HepG2 (cell line): ENCODE results near the gene NKX1-2. TPM values are rescaled to one million over a fixed set of nuclear protein-coding genes. Genes with fewer than 3 reads are reported as not detected.

ENCODE experiments used
- CREB1 ChIP-seq, 2 experiments: fragments of 450-650 bp in 1 of 2; IDR thresholded peaks; 2 replicates each; pipeline ENCODE4 v1.6.1; 2016 to 2017; ENCODE audit warnings: control low read depth in 1 of 2, mild to moderate bottlenecking in 1 of 2, missing compliant biosample characterization in 1 of 2, missing genetic modification characterization in 1 of 2
- CREM ChIP-seq, 2 experiments: sonication (generic) in 1 of 2; formaldehyde crosslinking in 1 of 2; IDR thresholded peaks; 2 replicates each; pipeline versions ENCODE4 v1.4.0 to v1.6.1; 2016 to 2020; ENCODE audit warnings: antibody characterized with exemption in 1 of 2, mild to moderate bottlenecking in 1 of 2, missing genetic modification reagents in 1 of 2
- DPF2 ChIP-seq: sonication (generic); formaldehyde crosslinking; IDR thresholded peaks from 2 replicates; pipeline ENCODE4 v1.4.0; 2020; ENCODE audit warnings: mild to moderate bottlenecking, low read depth, missing genetic modification reagents, borderline replicate concordance
- FOXP1 ChIP-seq, 2 experiments: fragments of 450-650 bp in 1 of 2; IDR thresholded peaks; 2 replicates each; pipeline ENCODE4 v1.6.1; 2017 to 2018; ENCODE audit warnings: antibody characterized with exemption in 1 of 2
- GATAD2A ChIP-seq: IDR thresholded peaks from 2 replicates; pipeline ENCODE4 v1.6.1; 2016
- IRX3 ChIP-seq: sonication (generic); formaldehyde crosslinking; IDR thresholded peaks from 2 replicates; pipeline ENCODE4 v1.8.1; 2023; ENCODE audit warnings: mild to moderate bottlenecking, low read depth, missing genetic modification reagents, borderline replicate concordance
- JARID2 ChIP-seq: sonication (generic); formaldehyde crosslinking; IDR thresholded peaks from 2 replicates; pipeline ENCODE4 v1.8.1; 2023; ENCODE audit warnings: missing genetic modification reagents, inconsistent platforms; ENCODE audit not compliant: insufficient replicate concordance
- MAFG ChIP-seq: sonication (generic); formaldehyde crosslinking; IDR thresholded peaks from 2 replicates; pipeline ENCODE4 v1.5.1; 2020; ENCODE audit warnings: mild to moderate bottlenecking, missing genetic modification reagents
- MXD4 ChIP-seq: IDR thresholded peaks from 2 replicates; pipeline ENCODE4 v1.6.1; 2016; ENCODE audit warnings: mild to moderate bottlenecking, missing biosample characterization, missing genetic modification reagents
- NR2F2 ChIP-seq: IDR thresholded peaks from 2 replicates; pipeline ENCODE4 v1.6.1; 2012; ENCODE audit warnings: low read depth, inconsistent platforms, borderline replicate concordance
- SAP130 ChIP-seq: IDR thresholded peaks from 2 replicates; pipeline ENCODE4 v1.6.1; 2016; ENCODE audit warnings: low read depth
- SIX4 ChIP-seq: sonication (generic); formaldehyde crosslinking; IDR thresholded peaks from 2 replicates; pipeline ENCODE4 v1.4.0; 2020; ENCODE audit warnings: missing genetic modification reagents
- ZC3H4 ChIP-seq: sonication (generic); formaldehyde crosslinking; IDR thresholded peaks from 2 replicates; pipeline ENCODE4 v1.4.0; 2020; ENCODE audit warnings: missing genetic modification reagents, borderline replicate concordance
- ZNF260 ChIP-seq: sonication (generic); formaldehyde crosslinking; IDR thresholded peaks from 2 replicates; pipeline ENCODE4 v1.4.0; 2020; ENCODE audit warnings: missing genetic modification reagents, low read depth, mild to moderate bottlenecking, borderline replicate concordance
- ZNF30 ChIP-seq: sonication (generic); formaldehyde crosslinking; IDR thresholded peaks from 2 replicates; pipeline ENCODE4 v1.5.0; 2020; ENCODE audit warnings: mild to moderate bottlenecking, missing genetic modification reagents
- ZNF556 ChIP-seq: sonication (generic); formaldehyde crosslinking; IDR thresholded peaks from 2 replicates; pipeline ENCODE4 v1.4.0; 2020; ENCODE audit warnings: mild to moderate bottlenecking, missing genetic modification reagents, borderline replicate concordance
- ZNF563 ChIP-seq: sonication (generic); formaldehyde crosslinking; IDR thresholded peaks from 2 replicates; pipeline ENCODE4 v1.8.0; 2022; ENCODE audit warnings: mild to moderate bottlenecking, moderate library complexity, missing genetic modification reagents
- ZNF615 ChIP-seq: sonication (generic); formaldehyde crosslinking; IDR thresholded peaks from 2 replicates; pipeline ENCODE4 v1.5.0; 2020; ENCODE audit warnings: mild to moderate bottlenecking, missing genetic modification reagents, borderline replicate concordance
- ZNF644 ChIP-seq: IDR thresholded peaks from 2 replicates; pipeline ENCODE4 v1.6.1; 2016; ENCODE audit warnings: low read depth
- ZNF737 ChIP-seq: sonication (generic); formaldehyde crosslinking; IDR thresholded peaks from 2 replicates; pipeline ENCODE4 v1.5.0; 2020; ENCODE audit warnings: missing genetic modification reagents, mild to moderate bottlenecking, borderline replicate concordance
- ZNF839 ChIP-seq: sonication (generic); formaldehyde crosslinking; IDR thresholded peaks from 2 replicates; pipeline ENCODE4 v1.4.0; 2020; ENCODE audit warnings: missing genetic modification reagents, mild to moderate bottlenecking, borderline replicate concordance
- polyA plus RNA-seq, 8 experiments: library from polyadenylated mRNA; depleted of rRNA in 3 of 8; stranded (reverse) in 7 of 8; unstranded in 1 of 8; fragments of >200 nt; fragmentation: Illumina TruSeq in 4 of 8; extraction: Trizol in 4 of 8; gene quantifications; 2 replicates each; pipeline versions ENCODE4 v1.2.1 to v1.2.3, GENCODE V29; 2011 to 2016; ENCODE audit warnings: low read depth in 4 of 8, missing spikeins in 1 of 8, mixed read lengths in 1 of 8; ENCODE audit not compliant: insufficient read depth in 1 of 8
- total RNA-seq, 5 experiments: library from RNA; depleted of rRNA; stranded (reverse); fragments of >200 nt; fragmentation: Illumina TruSeq; extraction: Trizol; gene quantifications; 2 replicates each; pipeline ENCODE4 v1.2.3, GENCODE V29; 2016; ENCODE audit warnings: low read depth in 1 of 5
- TF ChIP-seq, protein P1 (sequence below): sonication (generic); formaldehyde crosslinking; IDR thresholded peaks from 2 replicates; pipeline ENCODE4 v1.4.0; 2020; ENCODE audit warnings: missing genetic modification reagents, mild to moderate bottlenecking, borderline replicate concordance
- TF ChIP-seq, protein P2 (sequence below): sonication (generic); formaldehyde crosslinking; IDR thresholded peaks from 2 replicates; pipeline ENCODE4 v1.4.0; 2020; ENCODE audit warnings: mild to moderate bottlenecking, missing genetic modification reagents, borderline replicate concordance
- TF ChIP-seq, protein P3 (sequence below): IDR thresholded peaks from 2 replicates; pipeline ENCODE4 v1.6.1; 2016

The NKX1-2 gene
- total and polyA plus RNA-seq, 2 of the 13 experiments (the other 11 are each of a cell fraction or from before 2014, with no cell fraction given): not detected

DNA sequence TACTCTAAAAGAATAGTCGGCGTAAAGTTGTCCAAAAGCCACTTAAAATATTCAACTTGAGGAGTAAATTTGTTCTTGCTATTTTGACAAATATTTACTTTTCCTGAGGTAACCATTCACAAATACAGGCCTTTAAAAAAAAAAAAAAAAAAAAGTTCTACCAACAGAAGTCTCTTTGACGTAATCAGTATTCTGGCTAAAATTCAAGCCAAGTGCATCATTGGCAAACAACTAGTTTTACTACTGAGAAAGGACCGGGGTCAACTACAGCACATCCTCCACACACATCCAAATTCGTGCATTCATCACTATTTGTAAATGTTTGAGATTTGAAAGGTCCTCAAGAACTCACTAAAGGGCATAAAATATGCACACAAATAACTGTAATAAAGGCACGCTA lies 33.1 kb downstream of the NKX1-2 start (continued):
- TF ChIP-seq ZNF260 (no peak), FOXP1 (IDR thresholded peaks at IDR 0.05) (no peak), FOXP1 (CRISPR knock-in tag; IDR thresholded peaks at IDR 0.05) (peak; percentile 60; the same call in 1 of the 2 replicates), ZNF563 (CRISPR knock-in tag) (no peak), CREB1 (IDR thresholded peaks at IDR 0.05) (no peak), CREB1 (CRISPR knock-in tag; IDR thresholded peaks at IDR 0.05) (peak; percentile 77), SIX4 (CRISPR knock-in tag) (no peak), CREM (IDR thresholded peaks at IDR 0.05) (peak; percentile 71), CREM (CRISPR knock-in tag; IDR thresholded peaks at IDR 0.05) (no peak), MXD4 (no peak), NR2F2 (0 out of 2 replicates have a peak, but pooled peaks have one; percentile 13), DPF2 (CRISPR knock-in tag) (no peak), MAFG (CRISPR knock-in tag) (no peak), ZNF644 (CRISPR knock-in tag) (no peak), JARID2 (CRISPR knock-in tag) (no peak), IRX3 (no peak), GATAD2A (CRISPR knock-in tag) (peak; percentile 41; the same call in 1 of the 2 replicates), ZNF615 (no peak), ZC3H4 (CRISPR knock-in tag) (no peak), ZNF839 (no peak), ZNF30 (CRISPR knock-in tag) (no peak), SAP130 (peak; percentile 51), ZNF737 (CRISPR knock-in tag) (no peak), ZNF556 (CRISPR knock-in tag) (no peak)
- TF ChIP-seq, protein P1, sequence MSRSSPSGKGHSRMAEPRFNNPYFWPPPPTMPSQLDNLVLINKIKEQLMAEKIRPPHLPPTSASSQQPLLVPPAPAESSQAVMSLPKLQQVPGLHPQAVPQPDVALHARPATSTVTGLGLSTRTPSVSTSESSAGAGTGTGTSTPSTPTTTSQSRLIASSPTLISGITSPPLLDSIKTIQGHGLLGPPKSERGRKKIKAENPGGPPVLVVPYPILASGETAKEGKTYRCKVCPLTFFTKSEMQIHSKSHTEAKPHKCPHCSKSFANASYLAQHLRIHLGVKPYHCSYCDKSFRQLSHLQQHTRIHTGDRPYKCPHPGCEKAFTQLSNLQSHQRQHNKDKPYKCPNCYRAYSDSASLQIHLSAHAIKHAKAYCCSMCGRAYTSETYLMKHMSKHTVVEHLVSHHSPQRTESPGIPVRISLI (CRISPR knock-in tag): peak; percentile 85; the same call in 1 of the 2 replicates
- TF ChIP-seq, protein P2, sequence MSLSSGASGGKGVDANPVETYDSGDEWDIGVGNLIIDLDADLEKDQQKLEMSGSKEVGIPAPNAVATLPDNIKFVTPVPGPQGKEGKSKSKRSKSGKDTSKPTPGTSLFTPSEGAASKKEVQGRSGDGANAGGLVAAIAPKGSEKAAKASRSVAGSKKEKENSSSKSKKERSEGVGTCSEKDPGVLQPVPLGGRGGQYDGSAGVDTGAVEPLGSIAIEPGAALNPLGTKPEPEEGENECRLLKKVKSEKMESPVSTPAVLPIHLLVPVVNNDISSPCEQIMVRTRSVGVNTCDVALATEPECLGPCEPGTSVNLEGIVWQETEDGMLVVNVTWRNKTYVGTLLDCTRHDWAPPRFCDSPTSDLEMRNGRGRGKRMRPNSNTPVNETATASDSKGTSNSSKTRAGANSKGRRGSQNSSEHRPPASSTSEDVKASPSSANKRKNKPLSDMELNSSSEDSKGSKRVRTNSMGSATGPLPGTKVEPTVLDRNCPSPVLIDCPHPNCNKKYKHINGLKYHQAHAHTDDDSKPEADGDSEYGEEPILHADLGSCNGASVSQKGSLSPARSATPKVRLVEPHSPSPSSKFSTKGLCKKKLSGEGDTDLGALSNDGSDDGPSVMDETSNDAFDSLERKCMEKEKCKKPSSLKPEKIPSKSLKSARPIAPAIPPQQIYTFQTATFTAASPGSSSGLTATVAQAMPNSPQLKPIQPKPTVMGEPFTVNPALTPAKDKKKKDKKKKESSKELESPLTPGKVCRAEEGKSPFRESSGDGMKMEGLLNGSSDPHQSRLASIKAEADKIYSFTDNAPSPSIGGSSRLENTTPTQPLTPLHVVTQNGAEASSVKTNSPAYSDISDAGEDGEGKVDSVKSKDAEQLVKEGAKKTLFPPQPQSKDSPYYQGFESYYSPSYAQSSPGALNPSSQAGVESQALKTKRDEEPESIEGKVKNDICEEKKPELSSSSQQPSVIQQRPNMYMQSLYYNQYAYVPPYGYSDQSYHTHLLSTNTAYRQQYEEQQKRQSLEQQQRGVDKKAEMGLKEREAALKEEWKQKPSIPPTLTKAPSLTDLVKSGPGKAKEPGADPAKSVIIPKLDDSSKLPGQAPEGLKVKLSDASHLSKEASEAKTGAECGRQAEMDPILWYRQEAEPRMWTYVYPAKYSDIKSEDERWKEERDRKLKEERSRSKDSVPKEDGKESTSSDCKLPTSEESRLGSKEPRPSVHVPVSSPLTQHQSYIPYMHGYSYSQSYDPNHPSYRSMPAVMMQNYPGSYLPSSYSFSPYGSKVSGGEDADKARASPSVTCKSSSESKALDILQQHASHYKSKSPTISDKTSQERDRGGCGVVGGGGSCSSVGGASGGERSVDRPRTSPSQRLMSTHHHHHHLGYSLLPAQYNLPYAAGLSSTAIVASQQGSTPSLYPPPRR: peak; percentile 39; the same call in 1 of the 2 replicates
- TF ChIP-seq, protein P3, sequence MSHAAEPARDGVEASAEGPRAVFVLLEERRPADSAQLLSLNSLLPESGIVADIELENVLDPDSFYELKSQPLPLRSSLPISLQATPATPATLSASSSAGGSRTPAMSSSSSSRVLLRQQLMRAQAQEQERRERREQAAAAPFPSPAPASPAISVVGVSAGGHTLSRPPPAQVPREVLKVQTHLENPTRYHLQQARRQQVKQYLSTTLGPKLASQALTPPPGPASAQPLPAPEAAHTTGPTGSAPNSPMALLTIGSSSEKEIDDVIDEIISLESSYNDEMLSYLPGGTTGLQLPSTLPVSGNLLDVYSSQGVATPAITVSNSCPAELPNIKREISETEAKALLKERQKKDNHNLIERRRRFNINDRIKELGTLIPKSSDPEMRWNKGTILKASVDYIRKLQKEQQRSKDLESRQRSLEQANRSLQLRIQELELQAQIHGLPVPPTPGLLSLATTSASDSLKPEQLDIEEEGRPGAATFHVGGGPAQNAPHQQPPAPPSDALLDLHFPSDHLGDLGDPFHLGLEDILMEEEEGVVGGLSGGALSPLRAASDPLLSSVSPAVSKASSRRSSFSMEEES: no peak
